Tibial nerve (tissue), 3 donors: Measurements from ENCODE around the gene PVR.

Experiments used
- POLR2A ChIP-seq, 2 donors: fragments of 450-650 bp; IDR thresholded peaks; one replicate each; pipeline ENCODE4 v1.6.1; 2017; ENCODE audit warnings: antibody characterized with exemption in 2 of 2, mild to moderate bottlenecking in 2 of 2, moderate library complexity in 2 of 2
- TF ChIP-seq, protein P1 (sequence below), 5 experiments: fragments of 200-600 bp in 3 of 5; fragments of 450-650 bp in 2 of 5; sonication (generic) in 3 of 5; IDR thresholded peaks; one replicate each; pipeline ENCODE4 v1.5.1; 2016 to 2019; ENCODE audit warnings: antibody characterized with exemption in 5 of 5, mild to moderate bottlenecking in 3 of 5, moderate library complexity in 2 of 5

DNA sequence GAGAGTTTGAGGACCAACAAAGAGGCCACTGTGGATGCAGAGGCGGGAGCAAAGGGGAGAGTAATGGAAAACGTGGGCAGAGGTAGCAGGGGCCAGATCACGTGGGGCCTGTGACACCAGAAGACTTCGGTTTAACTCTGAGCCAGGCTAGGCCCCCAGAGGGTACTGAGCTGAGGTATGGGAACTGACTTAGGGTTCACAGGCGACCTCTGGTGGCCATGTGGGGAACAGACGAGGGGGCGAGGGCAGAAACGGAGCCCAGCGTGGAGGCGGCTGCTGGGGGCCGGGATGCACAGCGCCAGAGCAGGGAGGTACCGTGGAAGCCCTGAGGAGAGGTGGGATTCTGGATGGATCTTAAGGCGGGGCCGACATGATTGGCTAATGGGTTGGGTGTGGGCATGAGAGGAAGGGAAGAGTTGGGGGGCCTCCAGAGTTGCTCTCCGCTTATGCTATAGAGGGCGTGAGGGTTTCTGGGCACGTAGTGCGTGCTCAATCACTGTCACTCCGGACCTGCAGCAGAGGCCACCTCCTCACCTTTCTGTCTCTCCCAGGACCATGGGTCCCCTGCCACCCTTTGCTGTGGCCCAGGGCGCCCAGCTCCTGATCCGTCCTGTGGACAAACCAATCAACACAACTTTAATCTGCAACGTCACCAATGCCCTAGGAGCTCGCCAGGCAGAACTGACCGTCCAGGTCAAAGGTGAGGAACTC lies 13.7 kb downstream of the PVR start:
- TF ChIP-seq, protein P1, sequence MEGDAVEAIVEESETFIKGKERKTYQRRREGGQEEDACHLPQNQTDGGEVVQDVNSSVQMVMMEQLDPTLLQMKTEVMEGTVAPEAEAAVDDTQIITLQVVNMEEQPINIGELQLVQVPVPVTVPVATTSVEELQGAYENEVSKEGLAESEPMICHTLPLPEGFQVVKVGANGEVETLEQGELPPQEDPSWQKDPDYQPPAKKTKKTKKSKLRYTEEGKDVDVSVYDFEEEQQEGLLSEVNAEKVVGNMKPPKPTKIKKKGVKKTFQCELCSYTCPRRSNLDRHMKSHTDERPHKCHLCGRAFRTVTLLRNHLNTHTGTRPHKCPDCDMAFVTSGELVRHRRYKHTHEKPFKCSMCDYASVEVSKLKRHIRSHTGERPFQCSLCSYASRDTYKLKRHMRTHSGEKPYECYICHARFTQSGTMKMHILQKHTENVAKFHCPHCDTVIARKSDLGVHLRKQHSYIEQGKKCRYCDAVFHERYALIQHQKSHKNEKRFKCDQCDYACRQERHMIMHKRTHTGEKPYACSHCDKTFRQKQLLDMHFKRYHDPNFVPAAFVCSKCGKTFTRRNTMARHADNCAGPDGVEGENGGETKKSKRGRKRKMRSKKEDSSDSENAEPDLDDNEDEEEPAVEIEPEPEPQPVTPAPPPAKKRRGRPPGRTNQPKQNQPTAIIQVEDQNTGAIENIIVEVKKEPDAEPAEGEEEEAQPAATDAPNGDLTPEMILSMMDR (IDR thresholded peaks at IDR 0.05), result peak; percentile 85 to 90 (median 88)
- no peak for TF ChIP-seq POLR2A (IDR thresholded peaks at IDR 0.05)
